Smooth muscle cell (in vitro differentiated cells): ENCODE results near the gene ZNF845. TPM values are rescaled to one million over a fixed set of nuclear protein-coding genes. Genes with fewer than 3 reads are reported as not detected.

ENCODE experiments used
- DNase-seq: peaks from one replicate; lab custom pipeline; 2025; ENCODE audit not compliant: unreplicated experiment; lab: John Stamatoyannopoulos, UW
- H2AFZ ChIP-seq: fragments of 200-600 bp; sonication (generic); 2 replicates; pipeline ENCODE4 v1.6.0; 2016; ENCODE audit warnings: antibody characterized with exemption, low read depth, mild to moderate bottlenecking
- H3F3A ChIP-seq: fragments of 200-600 bp; sonication (generic); 2 replicates; pipeline ENCODE4 v1.6.0; 2017; ENCODE audit warnings: antibody characterized with exemption, low read depth
- H3K27ac ChIP-seq: fragments of 200-600 bp; sonication (generic); 2 replicates; pipeline ENCODE4 v1.5.1; 2016; ENCODE audit warnings: low read depth, mild to moderate bottlenecking
- H3K27me3 ChIP-seq: fragments of 200-600 bp; sonication (generic); 2 replicates; pipeline ENCODE4 v1.6.1; 2016; ENCODE audit warnings: low read depth, mild to moderate bottlenecking
- H3K36me3 ChIP-seq: fragments of 200-600 bp; sonication (generic); 2 replicates; pipeline ENCODE4 v1.5.1; 2016; ENCODE audit warnings: low read depth
- H3K4me1 ChIP-seq: fragments of 200-600 bp; sonication (generic); 2 replicates; pipeline ENCODE4 v1.5.1; 2016; ENCODE audit warnings: low read depth
- H3K4me2 ChIP-seq: fragments of 200-600 bp; sonication (generic); 2 replicates; pipeline ENCODE4 v1.6.0; 2016; ENCODE audit warnings: mild to moderate bottlenecking
- H3K4me3 ChIP-seq: fragments of 200-600 bp; sonication (generic); 2 replicates; pipeline ENCODE4 v1.5.1; 2016; ENCODE audit warnings: mild to moderate bottlenecking
- H3K79me2 ChIP-seq: fragments of 200-600 bp; sonication (generic); 2 replicates; pipeline ENCODE4 v1.6.0; 2016; ENCODE audit warnings: low read depth, mild to moderate bottlenecking
- H3K9ac ChIP-seq: fragments of 200-600 bp; sonication (generic); 2 replicates; pipeline ENCODE4 v1.6.0; 2016; ENCODE audit warnings: low read depth
- H3K9me3 ChIP-seq: fragments of 200-600 bp; sonication (generic); replicated peaks from 2 replicates; pipeline ENCODE4 v1.5.1; 2016; ENCODE audit warnings: low read depth
- H4K20me1 ChIP-seq: fragments of 200-600 bp; sonication (generic); 2 replicates; pipeline ENCODE4 v1.6.0; 2016; ENCODE audit warnings: low read depth
- CTCF ChIP-seq: fragments of 200-600 bp; sonication (generic); IDR thresholded peaks from 2 replicates; pipeline ENCODE4 v1.5.1; 2017; ENCODE audit warnings: borderline replicate concordance, mild to moderate bottlenecking, antibody characterized with exemption; ENCODE audit not compliant: insufficient read depth, poor library complexity, severe bottlenecking
- WGBS: methylation state at CpG from one replicate; pipeline ENCODE4 v1.1.7; 2016; ENCODE audit warnings: low lambda C conversion rate; 5-methylcytosine and 5-hydroxymethylcytosine counted together
- polyA plus RNA-seq: library from polyadenylated mRNA; unstranded; fragments of >200 nt; fragmentation: Nextera tagmentation; extraction: Ambion mirVana; gene quantifications from 2 replicates; pipeline ENCODE4 v1.2.1, GENCODE V29; 2016
- total RNA-seq: library from RNA; depleted of rRNA; stranded (reverse); fragments of >200 nt; gene quantifications from 2 replicates; pipeline ENCODE4 v1.2.3, GENCODE V29; 2014

Gene ZNF845
- 9.5 and 11.2 TPM in 2 replicates for total RNA-seq
- polyA plus RNA-seq: 2.0 and 3.1 TPM in 2 replicates

- no peaks in the 10 kb centered on the region for H4K20me1 ChIP-seq
- peak within 1 kb of the TSS; percentile 80 for H3K9ac ChIP-seq
- peak within 1 kb of the TSS; percentile 91 for H3K4me3 ChIP-seq
- H3K4me1 ChIP-seq: peaks cover 8% of the 10 kb centered on the region
- H3K79me2 ChIP-seq: peaks cover 18% of the 10 kb centered on the region
- peaks cover 5% of the 10 kb centered on the region for H3F3A ChIP-seq
- no peaks in the 10 kb centered on the region for H3K9me3 ChIP-seq
- no peaks in the 10 kb centered on the region for H3K27me3 ChIP-seq
- H2AFZ ChIP-seq: peak within 1 kb of the TSS; percentile 96
- WGBS: under 1% methylated on average over 44 of the region's 61 CpGs
- H3K36me3 ChIP-seq: no peaks in the 10 kb centered on the region
- peak within 1 kb of the TSS; percentile 80 for H3K27ac ChIP-seq
- peak within 1 kb of the TSS; percentile 83 for H3K4me2 ChIP-seq
- no peak for TF ChIP-seq CTCF
- DNase-seq: peak; percentile 89
Measured at GRCh38 chr19:53333463-53334449, at the start of gene ZNF845. Gene ZNF845, plus strand, starts transcription at chr19:53333749. Its CDS starts 7,559 bp downstream, at chr19:53341308.

GRCh38 chr19:53285087-53285486 is 48.5 kb upstream of the ZNF845 start:
- Histone ChIP-seq H3F3A (no peaks in the 10 kb centered on the region), H3K27me3 (no peaks in the 10 kb centered on the region), H3K4me2 (no peak overlapping the region), H2AFZ (no peak overlapping the region), H4K20me1 (no peaks in the 10 kb centered on the region), H3K9me3 (no peaks in the 10 kb centered on the region), H3K4me3 (no peak overlapping the region), H3K36me3 (no peaks in the 10 kb centered on the region), H3K79me2 (no peaks in the 10 kb centered on the region), H3K27ac (no peak overlapping the region), H3K4me1 (no peaks in the 10 kb centered on the region), H3K9ac (no peak overlapping the region)
- no peak for TF ChIP-seq CTCF
- WGBS: 79% methylated on average over 4 of the region's 4 CpGs
- DNase-seq: no peak

- Histone ChIP-seq H4K20me1 (no peaks in the 10 kb centered on the region), H3K4me3 (no peak overlapping the region), H3K36me3 (no peaks in the 10 kb centered on the region), H3F3A (no peaks in the 10 kb centered on the region), H3K79me2 (no peaks in the 10 kb centered on the region), H3K4me2 (no peak overlapping the region), H3K27me3 (no peaks in the 10 kb centered on the region), H3K9ac (no peak overlapping the region), H3K4me1 (no peaks in the 10 kb centered on the region), H3K27ac (no peak overlapping the region), H2AFZ (no peak overlapping the region), H3K9me3 (peaks cover 3% of the 10 kb centered on the region)
- 96% methylated on average over 47 of the region's 47 CpGs for WGBS
- TF ChIP-seq CTCF: no peak
- no peak for DNase-seq
Measured at GRCh38 chr19:53290758-53291549, 42.6 kb upstream of the ZNF845 start.
